Stimulated activated CD8-positive, alpha-beta memory T cell treated with anti-CD3 and anti-CD28 coated beads, Interleukin-7, amount 100 ng/mL, for 48 hours (primary cell): ENCODE data around the gene DDOST.
"Not testable (repeated sequence)": the region's sequence is repeated elsewhere in the genome, so short reads cannot be mapped to it uniquely, and the experiment has no call there.

Experiments
- DNase-seq, 2 donors: peaks; one replicate each; pipeline ENCODE4 v3.0.0-alpha.2; 2020; ENCODE audit warnings: low read depth in 1 of 2; ENCODE audit errors: extremely low read depth in 1 of 2

Gene DDOST

DNA sequence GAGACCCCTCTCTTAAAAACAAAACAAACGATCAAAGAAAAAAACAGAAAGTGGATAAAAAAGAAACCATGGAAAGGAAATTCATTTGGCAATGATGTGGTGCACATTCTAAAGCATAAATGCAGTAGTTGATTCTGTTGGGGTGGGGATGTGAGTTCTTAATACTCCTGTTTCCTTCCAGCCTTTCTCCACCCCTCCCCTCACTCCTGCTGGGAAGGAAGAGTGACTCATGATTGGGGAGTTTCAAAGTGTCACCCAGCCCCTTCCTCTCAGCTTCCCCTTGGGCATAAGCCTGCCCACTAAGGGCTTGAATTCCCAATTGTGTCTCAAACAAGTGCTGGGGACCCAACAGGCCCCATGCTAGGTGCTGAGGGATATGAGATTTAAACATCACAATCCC, 34.6 kb downstream of the DDOST start:
- DNase-seq: no peak

DNA sequence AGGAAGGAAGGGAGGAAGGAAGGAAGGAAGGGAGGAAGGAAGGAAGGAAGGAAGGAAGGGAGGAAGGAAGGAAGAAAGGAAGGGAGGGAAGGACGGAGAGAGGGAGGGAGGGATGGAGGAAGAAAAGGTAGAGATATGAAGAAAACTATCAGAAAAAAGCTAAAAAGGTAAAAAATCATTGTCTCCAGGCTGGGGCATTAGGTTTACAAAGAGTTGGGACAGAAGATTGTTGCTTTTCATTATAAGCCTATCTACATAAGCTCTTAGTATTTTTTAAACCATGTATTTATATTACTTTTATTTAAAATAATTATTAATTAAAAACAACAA, 35.1 kb downstream of the DDOST start:
- no peak for DNase-seq

DNA sequence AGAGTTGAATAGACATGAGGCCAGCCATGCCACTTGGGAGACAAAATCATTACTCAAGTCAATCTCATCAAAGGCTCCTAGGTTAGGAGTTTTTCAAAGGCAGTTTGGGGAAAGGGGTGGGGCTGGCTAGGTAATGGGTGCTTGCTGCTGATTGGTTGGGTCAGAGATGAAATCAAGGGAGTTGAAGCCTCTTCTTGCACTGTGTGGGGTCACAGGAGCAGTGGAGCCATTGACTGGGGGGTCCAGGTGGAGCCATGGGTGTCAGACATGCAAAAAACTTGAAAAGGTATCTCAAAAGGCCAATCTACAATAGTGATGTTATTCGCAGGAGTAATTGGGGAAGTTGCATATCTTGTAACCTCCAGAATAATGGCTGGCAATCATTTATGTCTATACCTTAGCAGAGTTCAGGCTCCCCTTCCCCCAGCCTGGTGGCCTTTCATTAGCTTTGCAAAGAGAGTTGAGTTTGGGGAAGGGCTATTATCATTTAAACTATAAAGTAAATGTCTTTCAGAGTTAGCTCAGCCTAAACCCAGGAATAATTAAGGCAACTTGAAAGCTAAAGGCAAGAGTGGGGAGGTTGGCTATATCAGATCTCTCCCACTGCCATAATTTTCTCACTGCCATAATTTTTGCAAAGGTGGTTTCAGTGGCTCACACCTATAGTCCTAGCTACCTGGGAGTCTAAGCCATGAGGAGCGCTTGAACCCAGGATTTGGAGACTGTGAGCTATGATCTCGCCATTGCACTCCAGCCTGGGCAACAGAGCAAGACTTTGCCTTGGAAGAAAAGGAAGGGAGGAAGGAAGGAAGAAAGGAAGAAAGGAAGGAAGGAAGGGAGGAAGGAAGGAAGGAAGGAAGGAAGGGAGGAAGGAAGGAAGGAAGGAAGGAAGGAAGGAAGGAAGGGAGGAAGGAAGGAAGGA, 35.7 kb downstream of the DDOST start:
- no peak for DNase-seq

DNA sequence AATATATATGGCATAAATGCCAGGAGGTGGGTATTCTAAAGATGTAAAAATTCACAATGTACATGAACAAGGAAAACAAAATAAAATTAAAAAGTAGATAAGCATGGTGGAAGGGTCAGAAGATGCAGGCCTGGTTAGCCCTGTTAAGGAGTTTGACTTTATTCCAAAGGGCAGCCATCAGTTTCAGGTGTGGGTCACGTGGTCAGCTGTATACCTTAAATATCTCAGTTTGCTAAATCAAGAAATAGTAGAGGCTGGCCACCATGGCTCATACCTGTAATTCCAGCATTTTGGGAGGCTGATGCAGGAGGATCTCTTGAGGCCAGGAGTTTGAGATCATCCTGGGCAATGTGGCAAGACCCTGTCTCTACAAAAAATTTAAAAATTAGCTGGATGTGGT, 36.5 kb downstream of the DDOST start:
- no peak for DNase-seq

DNA sequence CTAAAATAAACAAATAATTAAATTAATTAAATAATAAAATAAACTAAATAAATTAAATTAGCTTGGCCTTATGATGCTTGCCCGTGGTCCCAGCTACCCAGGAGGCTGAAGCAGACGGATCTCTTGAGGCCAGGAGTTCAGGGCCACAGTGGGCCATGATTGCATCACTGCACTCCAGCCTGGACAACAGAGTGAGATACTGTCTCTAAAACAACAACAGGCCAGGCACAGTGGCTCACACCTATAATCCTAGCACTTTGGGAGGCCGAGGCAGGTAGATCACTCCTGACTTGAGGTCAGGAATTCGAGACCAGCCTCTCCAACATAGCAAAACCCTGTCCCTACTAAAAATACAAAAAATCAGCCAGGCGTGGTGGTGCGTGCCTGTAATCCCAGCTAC, 40.2 kb downstream of the DDOST start:
- no peak for DNase-seq

DNA sequence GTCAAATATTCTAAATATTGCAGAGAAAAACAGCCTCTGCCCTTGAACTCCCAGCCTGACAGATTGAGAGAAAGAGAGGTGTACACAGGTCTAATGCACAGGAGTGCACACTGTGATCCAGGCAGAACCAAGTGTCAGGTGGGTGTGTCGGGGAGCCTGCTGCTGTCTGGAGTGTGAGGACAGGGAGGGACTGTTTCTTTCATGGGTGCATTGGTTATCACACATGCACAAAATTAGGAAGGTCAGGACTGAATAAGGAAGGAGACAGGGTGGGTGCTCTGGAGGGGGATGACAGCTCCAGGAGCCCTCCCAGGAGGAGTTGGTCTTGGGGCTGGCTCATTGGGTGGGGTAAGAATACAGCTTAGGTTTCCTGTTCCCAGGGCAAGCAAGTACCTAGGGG, 41.2 kb downstream of the DDOST start:
- DNase-seq: no peak

DNA sequence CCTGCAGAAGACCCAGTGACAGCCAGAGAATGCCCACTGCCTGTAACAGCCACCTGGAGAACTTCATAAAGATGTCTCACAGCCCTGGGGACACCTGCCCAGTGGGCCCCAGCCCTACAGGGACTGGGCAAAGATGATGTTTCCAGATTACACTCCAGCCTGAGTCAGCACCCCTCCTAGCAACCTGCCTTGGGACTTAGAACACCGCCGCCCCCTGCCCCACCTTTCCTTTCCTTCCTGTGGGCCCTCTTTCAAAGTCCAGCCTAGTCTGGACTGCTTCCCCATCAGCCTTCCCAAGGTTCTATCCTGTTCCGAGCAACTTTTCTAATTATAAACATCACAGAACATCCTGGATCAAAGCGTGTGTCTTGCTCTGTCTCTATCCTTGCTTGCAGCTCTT, 42.6 kb downstream of the DDOST start:
- DNase-seq: no peak

DNA sequence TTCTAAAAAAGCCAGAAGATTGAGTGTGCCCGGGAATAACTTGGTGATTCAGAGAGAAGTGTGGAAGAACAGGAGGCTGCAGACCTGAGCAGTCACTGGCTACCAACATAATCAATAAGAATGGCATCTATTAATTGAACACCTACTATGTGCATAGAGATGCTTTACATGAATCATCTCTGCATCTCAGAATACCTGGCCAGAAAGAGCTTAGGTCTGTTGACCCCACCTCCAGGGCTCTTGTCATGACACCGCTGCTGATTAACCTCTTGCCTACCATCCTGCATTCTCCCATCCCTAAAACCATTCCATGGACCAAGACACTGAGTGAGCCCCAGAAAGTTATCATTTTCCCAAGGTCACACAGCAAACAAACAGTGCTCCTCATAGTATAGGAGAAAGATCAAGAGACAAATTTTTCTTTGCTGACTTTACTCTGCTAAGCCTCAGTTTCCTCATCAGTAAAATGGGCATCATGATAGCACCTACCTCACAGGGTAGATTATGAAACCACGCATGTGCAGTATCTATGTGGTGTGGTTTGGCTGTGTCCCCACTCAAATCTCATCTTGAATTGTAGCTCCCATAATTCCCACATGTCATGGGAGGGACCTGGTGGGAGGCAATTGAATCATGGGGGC, 44.2 kb downstream of the DDOST start:
- DNase-seq: no peak

DNA sequence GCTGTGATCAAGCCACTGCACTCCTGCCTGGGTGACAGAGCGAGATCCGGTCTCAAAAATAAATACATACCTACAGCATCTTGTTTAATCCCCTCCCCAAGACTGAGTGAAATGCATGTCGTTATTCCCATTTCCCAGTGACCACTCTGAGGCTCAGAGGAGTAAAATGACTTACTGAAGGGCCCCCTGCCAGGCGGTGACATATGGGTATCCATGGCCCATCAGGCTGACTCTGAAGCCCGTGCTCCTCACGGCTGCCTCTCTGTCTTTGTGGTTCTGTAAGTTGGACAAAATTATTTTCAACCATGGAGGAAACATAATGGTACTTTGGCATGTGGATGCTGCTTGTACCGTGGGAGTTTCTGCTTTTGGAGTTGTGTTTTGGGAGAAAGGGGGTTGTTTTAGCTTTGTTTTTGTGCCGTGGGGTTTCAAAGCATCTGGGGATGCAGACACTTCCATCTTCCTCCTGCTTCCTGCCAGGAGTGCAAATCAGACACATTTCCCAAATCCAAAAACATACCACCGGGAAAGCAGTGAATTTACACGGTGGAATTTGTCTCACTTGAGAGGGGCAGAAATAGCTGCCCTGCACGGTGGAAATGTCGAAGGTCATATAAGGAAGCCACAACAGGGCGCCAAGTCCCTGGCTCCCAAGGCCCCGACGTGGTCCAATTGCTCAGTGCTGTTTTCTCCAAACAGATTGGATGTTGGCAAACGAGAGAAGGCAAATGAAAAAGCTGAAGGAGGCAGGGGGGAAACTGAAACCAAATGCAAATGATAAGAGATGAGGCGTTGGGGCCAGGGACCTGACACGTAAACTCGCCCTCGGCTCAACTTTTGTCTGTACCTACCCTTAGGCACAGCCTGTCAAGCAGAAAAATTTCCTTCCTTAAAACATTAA, 45.0 kb downstream of the DDOST start:
- DNase-seq: no peak

DNA sequence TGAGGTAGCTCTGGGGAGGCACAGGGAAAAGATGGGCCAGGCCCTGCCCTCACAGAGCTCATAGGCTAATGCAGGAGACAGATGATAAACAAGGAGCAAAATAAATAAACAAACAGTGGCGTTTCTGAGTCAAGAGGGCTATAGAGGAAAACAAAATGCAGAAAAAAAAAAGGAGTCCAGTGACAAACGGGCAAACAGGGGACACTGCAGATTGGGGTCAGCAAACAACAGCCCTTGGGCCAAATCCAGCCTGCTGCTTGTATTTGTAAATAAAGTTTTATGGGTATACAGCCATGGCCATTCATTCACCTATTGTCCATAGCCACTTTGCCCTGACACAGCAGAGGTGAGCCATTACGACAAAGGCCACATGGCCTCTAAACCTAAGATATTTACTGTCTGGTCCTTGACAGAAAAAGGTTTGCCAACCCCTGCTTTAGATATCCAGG, 47.0 kb downstream of the DDOST start:
- no peak for DNase-seq

DNA sequence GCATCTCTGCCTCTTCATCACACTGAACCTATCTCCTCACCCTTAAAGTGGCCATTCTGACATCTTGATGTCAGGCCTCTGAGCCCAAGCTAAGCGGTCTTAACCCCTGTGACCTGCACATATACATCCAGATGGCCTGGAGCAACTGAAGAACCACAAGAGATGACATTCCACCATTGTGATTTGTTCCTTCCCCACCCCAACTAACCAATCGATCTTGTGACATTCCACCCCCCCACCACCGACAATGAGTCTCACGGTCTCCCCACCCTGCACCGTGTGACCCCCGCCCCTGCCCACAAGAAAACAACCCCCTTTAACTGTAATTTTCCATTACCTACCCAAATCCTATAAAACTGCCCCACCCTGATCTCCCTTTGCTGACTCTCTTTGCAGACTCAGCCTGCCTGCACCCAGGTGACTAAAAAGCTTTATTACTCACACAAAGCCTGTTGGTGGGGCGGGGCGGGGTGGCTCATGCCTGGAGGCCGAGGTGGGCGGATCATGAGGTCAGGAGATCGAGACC, 48.9 kb downstream of the DDOST start:
- DNase-seq: no peak

DNA sequence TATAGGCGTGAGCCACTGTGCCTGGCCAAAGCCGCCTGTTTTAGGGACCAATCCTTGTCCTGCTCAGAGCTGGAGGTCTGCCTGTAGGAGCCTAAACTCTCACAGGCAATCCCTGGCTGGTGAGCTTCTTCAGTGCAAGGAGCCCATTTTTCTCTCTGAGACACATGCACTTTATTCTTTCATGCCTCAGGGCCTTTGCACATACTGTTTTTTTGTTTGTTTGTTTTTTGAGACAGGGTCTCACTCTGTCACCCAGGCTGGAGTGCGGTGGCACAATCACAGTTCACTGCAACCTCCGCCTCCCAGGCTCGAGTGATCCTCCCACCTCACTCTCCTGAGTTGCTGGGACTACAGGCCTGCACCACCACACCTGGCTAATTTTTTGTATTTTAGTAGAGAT, 49.5 kb downstream of the DDOST start:
- DNase-seq: no peak

DNA sequence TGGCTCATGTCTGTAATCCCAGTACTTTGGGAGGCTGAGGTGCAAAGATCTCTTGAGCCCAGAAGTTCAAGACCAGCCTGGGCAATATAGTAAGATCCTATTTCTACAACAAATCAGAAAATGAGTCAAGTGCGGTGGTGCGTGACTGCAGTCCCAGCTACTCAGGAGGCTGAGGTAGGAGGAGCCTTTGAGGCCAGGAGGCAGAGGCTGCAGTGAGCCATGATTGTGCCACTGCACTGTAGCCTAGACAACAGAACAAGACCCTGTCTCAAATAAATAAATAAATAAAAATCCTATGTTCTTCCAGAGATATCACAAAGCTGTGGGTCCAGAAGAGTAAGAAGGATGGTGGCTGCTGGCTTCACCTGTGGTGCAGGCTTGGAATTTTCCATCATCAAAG, 50.2 kb downstream of the DDOST start:
- DNase-seq: no peak

DNA sequence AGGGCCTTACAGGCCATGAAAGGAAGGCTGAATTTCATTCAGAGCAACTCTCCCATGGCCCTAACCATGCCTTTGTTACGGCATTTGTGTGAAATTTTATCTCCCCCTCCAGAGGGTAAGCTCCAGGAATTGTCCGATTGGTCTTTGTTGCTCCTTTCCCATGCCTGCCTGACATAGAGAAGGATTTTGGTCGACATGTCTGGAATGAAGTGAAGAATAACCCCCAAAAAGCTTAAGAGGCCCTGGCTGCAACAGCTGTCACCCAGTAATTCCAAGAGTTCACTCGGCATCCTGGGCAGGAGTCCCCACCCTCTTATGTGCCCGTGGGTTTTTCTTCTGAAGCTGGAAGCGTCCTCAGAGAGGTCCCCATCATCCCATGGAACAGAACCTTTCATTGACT, 51.6 kb downstream of the DDOST start:
- no peak for DNase-seq

DNA sequence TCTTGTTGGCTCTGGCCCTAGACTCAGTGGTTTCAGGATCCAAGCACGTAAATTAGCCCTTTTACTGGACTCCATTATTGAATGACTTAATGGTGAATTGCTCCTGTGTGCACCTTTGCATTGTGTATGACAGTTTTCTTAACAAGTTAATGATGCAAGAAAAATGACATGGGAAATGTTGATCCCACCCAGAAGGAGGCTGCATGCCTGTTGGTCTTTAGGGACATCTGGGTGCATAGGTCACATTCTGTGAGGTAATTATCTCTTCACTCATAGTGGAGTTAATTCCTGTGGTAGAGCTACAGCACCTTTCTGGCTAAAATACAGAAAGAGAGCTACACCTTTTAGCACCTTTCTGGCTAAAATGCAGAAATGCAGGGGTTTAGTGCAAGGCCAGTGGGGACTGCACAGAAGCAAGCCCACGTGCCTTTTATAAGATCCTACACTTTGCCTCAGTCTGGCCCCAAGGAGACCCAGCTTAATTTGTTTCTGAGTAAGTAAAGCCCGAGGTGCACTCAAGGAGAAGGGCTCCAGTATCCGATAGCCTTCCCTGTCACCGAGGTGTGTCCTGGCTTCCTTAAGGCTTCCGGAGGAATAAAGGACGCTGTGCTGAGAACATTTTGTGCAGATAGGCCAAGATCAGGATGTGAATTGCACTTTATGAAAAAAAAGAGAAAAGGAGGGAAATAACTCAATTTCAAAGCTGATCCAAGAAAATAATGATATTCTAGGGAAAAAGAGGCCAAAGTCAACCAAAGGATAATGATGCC, 54.2 kb downstream of the DDOST start:
- not testable (repeated sequence) for DNase-seq

DNA sequence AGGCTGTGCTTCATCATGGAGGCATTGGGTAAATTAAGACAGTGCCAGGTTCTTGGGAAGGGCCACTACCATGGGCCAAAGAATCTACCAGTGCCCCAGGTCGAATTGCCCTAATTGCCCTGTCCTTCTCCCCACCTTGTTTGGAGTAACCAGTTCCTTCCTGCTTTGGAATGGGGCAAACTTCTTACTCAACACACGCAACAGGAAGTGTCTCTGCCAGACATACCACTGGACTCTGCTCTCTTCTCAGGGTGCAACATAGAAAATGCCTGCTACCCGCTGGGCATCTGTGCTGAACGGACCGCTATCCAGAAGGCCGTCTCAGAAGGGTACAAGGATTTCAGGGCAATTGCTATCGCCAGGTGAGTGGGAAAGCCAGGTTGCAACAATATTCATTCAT, 56.5 kb downstream of the DDOST start:
- DNase-seq: no peak

DNA sequence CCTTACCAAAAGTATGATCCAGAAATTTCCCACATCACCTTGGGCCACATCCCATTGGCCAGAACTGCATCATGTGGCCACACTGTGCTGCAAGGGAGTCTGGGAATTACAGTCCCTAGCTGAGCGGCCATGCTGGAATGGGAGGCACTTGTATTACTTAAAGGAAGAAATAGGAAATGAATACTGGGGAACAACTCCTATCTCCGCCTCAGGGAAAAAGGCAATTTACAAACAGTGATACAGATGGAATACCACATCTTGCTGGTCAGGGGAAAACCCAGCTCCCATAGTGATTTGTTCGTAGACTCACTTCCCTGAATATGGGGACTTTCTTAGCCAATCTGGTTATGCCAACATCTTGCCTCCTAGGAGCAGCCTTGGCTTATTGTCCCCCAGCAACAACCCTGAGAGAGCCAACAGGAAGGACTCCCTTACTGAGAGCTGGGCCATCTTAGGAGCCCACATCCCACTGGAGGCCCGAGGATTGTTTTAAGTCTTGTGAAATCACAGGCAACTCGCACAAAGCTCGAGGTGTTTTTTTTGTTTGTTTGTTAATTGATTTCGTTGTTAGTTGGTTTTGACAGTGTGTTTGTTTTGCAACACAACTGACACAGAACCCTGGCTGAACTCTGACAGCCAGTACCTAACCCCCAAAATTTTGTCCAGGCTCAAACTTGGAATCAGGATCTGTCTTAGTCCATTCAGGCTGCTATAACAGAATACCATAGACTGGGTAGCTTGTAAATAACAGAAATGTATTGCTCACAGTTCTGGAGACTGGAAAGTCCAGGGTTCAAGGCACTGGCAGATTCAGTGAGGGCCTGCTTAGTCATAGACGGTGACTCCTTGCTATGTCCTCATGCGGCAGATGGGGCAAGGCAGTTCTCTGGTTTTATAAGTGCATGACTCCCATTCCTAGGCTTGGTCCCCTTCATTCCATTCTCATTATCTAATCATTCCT, 57.4 kb downstream of the DDOST start:
- DNase-seq: no peak

DNA sequence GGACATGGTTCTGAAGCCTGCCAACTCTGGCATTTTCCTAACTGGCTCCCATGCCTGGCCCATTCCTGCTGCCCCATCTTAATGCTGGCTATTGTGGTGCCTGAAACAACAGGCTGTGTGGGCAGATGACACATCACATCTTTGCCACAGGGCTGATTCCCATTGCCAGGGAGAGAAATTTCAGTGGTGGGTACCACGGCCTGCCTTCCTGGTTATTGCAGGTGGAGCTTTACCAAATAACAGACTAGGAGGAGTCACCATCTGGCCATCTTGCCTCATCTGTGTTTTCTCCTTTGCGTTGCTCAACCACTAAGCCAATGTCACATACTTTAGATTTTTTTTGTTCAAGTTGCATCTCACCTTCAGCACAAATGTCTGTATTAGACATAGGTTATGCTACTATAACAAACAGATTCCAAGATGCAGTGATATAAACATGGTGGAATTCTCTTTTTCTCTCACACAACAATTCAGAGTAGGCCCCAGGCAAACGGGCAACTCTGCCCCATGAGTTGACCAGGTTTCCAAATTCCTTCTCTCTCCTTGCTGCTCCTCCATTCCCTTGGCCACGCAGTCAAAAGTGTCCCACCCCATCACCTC, 58.2 kb downstream of the DDOST start:
- no peak for DNase-seq
